GM12872 (cell line): ENCODE measurements around the gene PARP8.

ENCODE experiments used
- TF ChIP-seq, protein P1 (sequence below): IDR thresholded peaks from 3 replicates; pipeline ENCODE4 v1.5.1; 2011; ENCODE audit warnings: low read depth, mild to moderate bottlenecking, low read length, moderate library complexity; ENCODE audit not compliant: insufficient read depth

Gene PARP8

DNA sequence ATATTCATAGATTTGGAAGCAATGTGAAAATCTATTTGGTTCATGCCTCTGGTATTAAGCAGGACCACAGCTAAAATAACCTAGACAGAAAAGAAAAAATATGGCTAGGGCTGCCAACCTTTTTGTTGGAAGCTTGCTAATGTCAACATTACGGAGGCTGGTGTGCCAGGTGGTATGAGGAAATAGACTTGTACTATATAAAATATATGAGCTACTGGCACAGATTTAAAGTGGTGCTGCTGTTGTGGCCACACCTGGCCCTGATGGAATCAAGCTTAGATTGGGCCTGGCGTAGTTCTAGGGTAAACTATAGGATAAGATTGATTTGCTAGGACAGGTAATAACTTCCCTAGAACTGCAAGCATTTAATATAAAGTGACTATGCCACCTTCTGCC, 10.6 kb upstream of the PARP8 start:
- TF ChIP-seq, protein P1, sequence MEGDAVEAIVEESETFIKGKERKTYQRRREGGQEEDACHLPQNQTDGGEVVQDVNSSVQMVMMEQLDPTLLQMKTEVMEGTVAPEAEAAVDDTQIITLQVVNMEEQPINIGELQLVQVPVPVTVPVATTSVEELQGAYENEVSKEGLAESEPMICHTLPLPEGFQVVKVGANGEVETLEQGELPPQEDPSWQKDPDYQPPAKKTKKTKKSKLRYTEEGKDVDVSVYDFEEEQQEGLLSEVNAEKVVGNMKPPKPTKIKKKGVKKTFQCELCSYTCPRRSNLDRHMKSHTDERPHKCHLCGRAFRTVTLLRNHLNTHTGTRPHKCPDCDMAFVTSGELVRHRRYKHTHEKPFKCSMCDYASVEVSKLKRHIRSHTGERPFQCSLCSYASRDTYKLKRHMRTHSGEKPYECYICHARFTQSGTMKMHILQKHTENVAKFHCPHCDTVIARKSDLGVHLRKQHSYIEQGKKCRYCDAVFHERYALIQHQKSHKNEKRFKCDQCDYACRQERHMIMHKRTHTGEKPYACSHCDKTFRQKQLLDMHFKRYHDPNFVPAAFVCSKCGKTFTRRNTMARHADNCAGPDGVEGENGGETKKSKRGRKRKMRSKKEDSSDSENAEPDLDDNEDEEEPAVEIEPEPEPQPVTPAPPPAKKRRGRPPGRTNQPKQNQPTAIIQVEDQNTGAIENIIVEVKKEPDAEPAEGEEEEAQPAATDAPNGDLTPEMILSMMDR: no peak

- TF ChIP-seq, protein P1: no peak
Measured at GRCh38 chr5:50657044-50657443, 9.4 kb upstream of the PARP8 start.

DNA sequence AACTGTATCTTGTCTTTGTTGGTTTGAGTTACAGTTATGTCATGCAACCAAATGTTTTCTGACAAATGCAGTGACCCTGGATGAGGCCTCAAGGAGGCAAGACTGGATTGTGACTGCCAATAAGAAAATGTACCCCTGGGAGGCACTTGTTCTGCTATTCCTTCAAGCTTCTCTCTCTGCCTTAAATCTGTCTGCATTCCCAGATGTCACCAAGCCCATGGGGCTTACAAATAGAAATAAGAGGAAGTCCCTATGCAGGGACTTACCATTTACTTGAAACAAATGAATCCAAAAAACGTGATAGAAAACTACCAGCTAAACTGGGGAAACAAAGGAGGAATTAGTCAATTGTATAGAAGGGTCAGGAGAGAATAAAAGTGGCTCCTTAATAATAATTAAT, 8.2 kb upstream of the PARP8 start:
- TF ChIP-seq, protein P1: no peak

GRCh38 chr5:50663636-50664035, 2.8 kb upstream of the PARP8 start:
- TF ChIP-seq, protein P1: no peak

DNA sequence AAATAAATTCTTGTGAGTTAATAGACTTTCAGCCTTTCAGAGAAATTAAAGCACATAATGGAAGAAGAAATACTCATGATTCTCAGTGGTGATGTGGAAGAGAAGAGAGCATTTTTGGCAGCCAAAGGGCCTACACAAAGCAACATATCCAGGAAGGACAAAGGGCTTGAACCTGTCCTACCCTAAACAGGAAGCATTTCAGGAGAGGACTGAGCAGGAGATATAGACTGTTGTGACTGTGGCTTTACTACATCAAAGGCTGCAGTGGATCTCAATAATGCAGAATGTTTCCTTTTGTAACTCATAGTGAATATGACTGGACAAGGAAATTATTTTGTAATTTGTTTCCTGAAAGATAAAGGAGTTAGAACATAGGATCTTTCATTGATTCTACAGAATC, 1.3 kb upstream of the PARP8 start:
- TF ChIP-seq, protein P1: no peak

DNA sequence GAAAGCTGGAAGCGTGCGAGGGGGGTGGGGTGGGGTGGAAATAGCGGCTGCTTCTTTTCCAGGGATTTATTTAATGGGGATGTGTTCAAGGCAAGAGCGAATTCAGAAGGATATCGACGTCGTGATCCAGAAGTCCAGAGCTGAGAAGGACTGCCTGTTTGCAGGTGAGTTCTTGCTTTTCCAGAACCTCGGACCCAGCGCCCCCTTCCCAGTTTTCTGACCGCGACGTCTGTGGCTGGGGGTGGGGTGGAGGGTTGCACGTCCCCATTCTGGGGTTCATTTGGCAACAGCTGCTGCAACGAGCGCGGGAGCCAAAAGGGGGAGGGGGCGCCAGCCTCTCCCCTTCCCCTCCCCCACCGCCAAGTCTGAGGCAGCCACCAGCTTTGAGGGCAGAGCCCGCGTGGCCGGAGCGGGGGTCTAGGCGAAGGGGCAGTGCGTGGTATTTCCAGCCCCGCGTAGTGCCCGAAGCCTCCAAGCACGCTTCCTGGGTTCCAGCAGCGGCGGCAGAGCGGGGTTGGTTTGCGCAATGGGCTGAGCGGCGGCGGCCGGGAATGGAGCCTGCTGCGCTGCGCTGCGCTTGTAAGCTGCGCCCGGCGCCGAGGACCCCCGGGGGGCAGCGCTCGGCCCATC, 701 bp downstream of the PARP8 start:
- TF ChIP-seq, protein P1: no peak

- TF ChIP-seq, protein P1: no peak
Measured at GRCh38 chr5:50667653-50668595, 1.5 kb downstream of the PARP8 start.
